Activated CD8-positive, alpha-beta memory T cell treated with anti-CD3 and anti-CD28 coated beads for 48 hours (primary cell): Measurements from ENCODE around the gene CTSA.

Source experiments
- DNase-seq, 3 experiments: peaks; one replicate each; pipeline ENCODE4 v3.0.0-alpha.2; 2020; ENCODE audit warnings: low read depth in 2 of 3, low spot score in 2 of 3

The CTSA gene

DNA sequence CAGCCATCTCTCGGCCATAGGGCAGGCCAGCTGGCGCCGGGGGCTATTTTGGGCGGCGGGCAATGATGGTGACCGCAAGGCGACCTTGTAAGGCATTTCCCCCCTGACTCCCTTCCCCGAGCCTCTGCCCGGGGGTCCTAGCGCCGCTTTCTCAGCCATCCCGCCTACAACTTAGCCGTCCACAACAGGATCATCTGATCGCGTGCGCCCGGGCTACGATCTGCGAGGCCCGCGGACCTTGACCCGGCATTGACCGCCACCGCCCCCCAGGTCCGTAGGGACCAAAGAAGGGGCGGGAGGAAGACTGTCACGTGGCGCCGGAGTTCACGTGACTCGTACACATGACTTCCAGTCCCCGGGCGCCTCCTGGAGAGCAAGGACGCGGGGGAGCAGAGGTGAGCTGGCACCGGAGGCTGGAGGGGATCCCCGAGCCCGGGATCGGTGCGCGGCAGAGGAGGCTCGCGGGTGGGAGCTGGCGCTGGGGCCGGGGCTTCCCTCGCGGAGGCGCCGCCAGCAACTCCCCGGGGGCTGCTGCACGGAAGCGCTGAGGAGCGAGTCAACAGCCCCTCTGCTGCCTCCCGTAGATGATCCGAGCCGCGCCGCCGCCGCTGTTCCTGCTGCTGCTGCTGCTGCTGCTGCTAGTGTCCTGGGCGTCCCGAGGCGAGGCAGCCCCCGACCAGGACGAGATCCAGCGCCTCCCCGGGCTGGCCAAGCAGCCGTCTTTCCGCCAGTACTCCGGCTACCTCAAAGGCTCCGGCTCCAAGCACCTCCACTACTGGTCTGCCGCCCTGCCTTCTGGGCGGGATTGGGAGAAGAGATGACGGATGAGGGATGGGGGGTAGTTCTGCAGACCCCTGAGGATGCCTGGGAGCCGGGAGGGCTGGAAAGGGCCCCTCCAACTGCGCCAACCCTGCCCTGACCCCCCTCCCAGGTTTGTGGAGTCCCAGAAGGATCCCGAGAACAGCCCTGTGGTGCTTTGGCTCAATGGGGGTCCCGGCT, at the start of gene CTSA, which contains the start of gene NEURL2:
Gene CTSA (plus strand): TSS at position 351 of the 999 bp plus-strand sequence. CDS start 234 bp downstream, at position 585.
Gene NEURL2 (minus strand): TSS at position 224 of the 999 bp plus-strand sequence. CDS start 217 bp downstream, at position 7.
- peak; percentile 69 to 80 (median 70) for DNase-seq

- no peak for DNase-seq
Observed at GRCh38 chr20:45841407-45842129, 49.6 kb upstream of the CTSA start.

DNA sequence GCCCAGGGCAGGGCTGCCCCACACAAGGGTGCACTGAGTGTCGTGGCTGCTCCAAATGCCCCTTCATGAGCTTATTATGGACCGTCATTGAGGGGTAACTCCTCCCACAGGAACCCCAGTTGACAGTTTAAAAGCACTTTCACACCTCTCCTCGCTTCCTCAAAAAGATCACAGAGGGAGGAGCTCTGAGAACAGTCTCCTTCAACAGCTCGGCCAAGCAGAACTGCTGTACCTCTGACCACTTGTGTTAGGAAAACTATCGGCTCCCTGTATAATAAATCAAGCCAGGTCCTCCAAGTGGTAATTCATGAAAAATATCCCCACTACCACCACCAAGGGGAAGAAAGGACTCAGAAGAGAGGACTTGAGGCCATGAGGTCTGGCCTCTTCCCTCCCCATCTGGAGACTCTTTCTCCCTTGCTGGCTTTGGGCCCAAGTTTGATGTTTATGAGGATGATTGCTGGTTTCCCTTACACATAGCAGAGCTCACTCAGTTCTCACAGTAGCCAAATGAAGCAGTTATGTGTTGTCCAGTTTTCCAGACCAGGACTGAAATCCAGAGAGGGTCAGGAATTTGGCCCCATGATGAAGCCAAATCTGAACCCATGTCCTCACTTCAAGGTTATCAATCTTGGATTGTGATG, 48.8 kb upstream of the CTSA start:
- no peak for DNase-seq

DNA sequence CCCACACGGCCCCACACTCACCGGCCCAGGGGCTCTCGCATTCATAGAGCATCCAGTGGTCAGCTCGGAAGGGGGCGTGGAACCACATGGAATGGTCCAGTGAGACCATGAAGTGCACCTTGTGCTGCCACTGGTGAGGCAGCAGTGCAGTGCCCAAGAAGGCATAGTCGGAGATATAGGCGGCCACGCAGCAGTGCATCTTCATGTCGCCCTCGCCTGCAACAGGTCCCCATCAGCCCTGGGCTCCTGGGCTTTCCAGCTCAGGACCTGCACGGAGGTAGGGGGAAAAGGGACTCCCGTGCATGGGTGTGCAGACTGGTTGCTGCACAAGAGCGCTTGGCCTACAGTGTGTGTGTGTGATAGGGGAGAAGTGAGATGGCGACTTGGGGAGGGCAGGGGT, 47.6 kb upstream of the CTSA start:
- DNase-seq = no peak

DNA sequence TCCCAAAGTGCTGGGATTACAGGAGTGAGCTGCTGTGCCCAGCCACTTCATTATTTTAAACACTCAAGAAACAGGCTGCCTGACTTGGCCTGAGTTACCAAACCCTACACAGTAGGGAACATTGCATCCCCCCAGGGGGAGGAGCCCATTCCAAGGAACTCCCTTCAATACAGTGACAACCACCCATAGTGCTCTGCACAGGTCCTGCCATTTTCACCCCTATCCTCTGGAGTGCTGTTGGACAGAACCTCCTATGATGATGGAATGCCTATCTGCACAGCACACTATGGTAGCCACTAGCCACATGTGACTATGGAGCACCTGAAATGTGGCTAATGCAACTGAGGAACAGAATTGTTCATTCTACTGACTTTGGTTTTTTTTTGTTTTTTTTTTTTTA, 45.7 kb upstream of the CTSA start:
- no peak for DNase-seq

DNA sequence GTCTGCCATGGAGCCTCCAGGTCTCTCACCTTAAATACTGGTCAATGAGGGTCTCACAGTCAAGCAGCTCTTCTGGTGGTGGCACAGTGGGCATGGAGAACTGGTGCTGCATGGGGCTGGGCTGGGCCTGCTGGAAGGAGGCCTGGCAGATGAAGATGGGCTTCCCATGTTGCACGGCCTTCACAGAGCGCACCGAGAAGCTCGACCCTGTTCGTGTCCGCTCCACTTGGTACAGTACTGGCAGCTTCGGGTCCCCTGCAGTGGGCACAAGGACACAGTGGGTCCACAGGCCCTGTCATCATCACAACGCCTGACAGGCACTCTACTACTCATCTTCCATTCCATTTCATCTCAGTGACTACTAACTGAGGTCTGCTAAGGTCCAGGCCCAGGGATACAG, 42.7 kb upstream of the CTSA start:
- DNase-seq = no peak

DNA sequence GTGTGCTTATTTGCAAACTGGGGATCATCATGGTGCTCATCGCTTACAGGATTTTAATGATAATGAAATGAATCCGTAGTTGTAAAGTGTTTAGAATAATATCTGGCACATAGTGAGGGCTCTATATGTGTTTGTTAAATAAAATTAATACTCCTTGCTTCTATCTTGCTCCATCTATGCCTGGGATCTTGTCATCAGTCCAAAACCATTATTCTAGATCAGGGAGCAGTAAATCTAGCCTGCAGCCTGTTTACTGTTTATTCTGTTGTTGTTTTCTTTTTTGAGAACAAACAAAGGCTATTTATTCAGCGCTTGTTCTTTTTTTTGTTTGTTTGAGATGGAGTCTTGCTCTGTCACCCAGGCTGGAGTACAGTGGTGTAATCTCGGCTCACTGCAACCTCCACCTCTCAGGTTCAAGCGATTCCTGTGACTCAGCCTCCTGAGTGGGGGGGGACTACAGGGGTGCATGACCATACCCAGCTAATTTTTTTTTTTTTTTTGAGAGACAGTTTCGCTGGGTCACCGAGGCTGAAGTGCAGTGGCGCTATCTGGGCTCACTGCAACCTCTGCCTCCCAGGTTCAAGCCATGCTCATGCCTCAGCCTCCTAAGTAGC, 42.1 kb upstream of the CTSA start:
- DNase-seq = no peak

DNA sequence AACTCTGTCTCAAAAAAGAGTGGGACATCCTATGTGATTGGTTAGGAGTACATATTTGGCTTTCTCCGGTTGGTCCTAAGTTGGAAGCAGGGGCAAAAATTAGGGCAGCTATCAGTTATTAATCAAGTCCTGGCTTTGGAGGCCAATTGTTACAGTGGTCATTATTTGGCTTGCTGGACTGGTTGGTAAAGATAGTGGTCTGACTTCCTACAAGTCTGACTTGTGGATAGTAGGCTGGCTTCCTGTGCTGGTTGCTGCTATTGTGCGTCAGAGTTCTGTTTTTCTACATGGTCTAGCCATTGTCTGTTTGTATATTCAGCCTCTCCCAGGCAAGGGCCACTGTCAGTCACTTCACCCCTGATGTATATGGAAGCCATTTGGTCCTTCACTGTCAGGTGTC, 40.9 kb upstream of the CTSA start:
- no peak for DNase-seq

GRCh38 chr20:45850926-45851325, 40.2 kb upstream of the CTSA start:
- DNase-seq = no peak

DNA sequence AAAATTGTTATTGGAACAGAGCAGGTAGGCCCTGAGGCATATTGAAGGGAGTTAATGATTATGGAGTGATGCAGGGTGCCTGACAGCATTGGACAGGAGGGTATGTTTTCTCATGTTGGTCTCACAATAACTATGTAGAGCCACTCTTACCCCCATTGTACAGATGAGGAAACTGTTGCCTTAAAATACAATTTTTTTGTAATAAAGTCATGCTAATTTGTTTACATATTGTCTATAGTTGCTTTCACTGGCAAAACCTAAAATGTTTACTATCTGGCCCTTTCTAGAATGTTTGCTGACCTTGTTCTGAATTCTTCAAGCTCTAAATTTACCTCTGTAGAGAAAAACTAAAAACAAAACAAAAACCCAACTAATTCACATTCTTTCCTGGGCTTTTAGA, 39.6 kb upstream of the CTSA start:
- DNase-seq = no peak

- DNase-seq = no peak
Observed at GRCh38 chr20:45852326-45852725, 38.8 kb upstream of the CTSA start.

DNA sequence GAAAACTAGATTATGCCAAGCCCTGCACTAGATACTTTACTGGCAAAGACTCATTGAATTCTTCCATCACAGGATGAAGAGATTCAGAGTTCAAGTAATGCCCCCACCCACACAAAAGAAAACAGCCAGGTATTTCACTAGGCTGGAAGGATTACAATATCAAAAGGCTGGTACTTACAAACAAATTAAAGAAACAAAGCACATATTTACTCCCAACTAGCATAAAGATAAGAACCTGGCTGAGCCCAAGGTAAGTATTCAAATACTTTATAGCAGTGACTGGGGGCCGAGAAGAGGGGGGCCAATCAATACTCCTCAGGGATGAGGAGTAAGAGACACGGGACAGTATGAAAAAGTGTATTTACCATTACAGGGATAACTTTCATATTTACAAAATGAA, 37.7 kb upstream of the CTSA start:
- no peak for DNase-seq

- peak; percentile 57 to 77 (median 75) for DNase-seq
Observed at GRCh38 chr20:45857114-45857881, 33.8 kb upstream of the CTSA start, which contains the start of the genes ACOT8 and ZSWIM3. Gene ACOT8, minus strand, starts transcription at chr20:45857392. Its CDS starts 77 bp downstream, at chr20:45857315. Gene ZSWIM3, plus strand, starts transcription at chr20:45857614. Its CDS starts 212 bp downstream, at chr20:45857826.

- DNase-seq = peak in 1 of 3 experiments; percentile 5
Observed at GRCh38 chr20:45857882-45858216, 33.3 kb upstream of the CTSA start.

GRCh38 chr20:45859916-45860315, 31.2 kb upstream of the CTSA start:
- DNase-seq = no peak

- no peak for DNase-seq
Observed at GRCh38 chr20:45860560-45861220, 30.4 kb upstream of the CTSA start.

DNA sequence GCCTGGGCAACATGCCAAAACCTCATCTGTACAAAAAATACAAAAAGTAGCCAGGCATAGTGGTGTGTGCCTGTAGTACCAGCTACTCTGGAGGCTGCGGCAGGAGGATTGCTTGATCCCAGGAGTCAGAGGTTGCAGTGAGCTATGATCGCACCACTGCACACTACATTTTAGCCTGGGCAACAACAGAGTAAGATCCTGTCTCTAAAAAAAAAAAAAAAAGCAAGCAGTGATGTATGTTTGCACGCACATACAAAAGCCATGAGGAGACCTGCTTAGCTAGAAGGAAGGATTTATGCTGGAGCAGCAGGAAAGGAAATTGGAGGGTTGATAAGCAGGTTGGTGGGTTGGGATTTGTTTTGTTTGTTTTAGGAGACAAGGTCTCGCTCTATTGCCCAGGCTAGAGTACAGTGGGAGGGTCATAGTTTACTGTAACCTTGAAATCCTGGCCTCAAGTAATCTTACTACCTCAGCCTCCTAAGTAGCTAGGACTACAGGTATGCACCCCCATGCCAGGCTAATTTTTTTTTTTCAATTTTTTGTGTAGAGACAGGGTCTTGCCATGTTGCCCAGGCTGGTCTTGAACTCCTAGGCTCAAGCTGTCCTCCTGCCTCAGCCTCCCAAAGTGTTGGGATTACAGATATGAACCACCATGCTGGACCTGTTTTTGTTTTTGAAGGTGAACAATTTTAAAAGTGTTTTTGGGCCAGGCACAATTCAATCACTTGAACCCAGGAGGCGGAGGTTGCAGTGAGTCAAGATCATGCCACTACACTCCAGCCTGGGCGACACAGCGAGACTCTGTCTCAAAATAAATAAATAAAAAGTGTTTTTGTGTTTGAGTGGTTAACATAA, 29.7 kb upstream of the CTSA start:
- no peak for DNase-seq

- no peak for DNase-seq
Observed at GRCh38 chr20:45863543-45864470, 27.3 kb upstream of the CTSA start.
